OCI-LY7 (cell line): Measurements from ENCODE around the gene RPS3. TPM values are rescaled to one million over a fixed set of nuclear protein-coding genes. Genes with fewer than 3 reads are reported as not detected.

Experiments
- BruUV-seq: library from RNA; stranded (reverse); fragments of 400-500 nt; replicated peaks from 2 replicates; lab custom pipeline; 2021; lab: Mats Ljungman, UMichigan
- CTCF ChIA-PET: fragments of 300-600 bp; sonication (Branson Sonifier 250); formaldehyde crosslinking; loops from one replicate; lab custom pipeline; 2022; ENCODE audit warnings: antibody characterized with exemption; ENCODE audit not compliant: unreplicated experiment; lab: Charles Lee
- POLR2A ChIA-PET: fragments of 300-600 bp; sonication (Branson Sonifier 250); formaldehyde crosslinking; loops from one replicate; lab custom pipeline; 2022; ENCODE audit warnings: antibody characterized with exemption; lab: Charles Lee
- DNase-seq: peaks from one replicate; pipeline ENCODE4 v3.0.0-alpha.2; 2015; ENCODE audit warnings: low spot score
- H2AFZ ChIP-seq: fragments of 200-600 bp; sonication (generic), shearing (Covaris generic); 2 replicates; pipeline ENCODE4 v1.6.1; 2014; ENCODE audit warnings: mild to moderate bottlenecking, antibody characterized with exemption, low read length, moderate library complexity
- H3K27ac ChIP-seq: fragments of 200-600 bp; sonication (generic); 2 replicates; pipeline ENCODE4 v1.5.1; 2014; ENCODE audit warnings: mixed run types, low read depth, mild to moderate bottlenecking, moderate library complexity, low read length, inconsistent platforms; ENCODE audit not compliant: poor library complexity, severe bottlenecking
- H3K36me3 ChIP-seq: fragments of 200-600 bp; sonication (generic); 2 replicates; pipeline ENCODE4 v1.6.1; 2014; ENCODE audit warnings: mild to moderate bottlenecking, antibody characterized with exemption, low read length, moderate library complexity, mixed read lengths; ENCODE audit not compliant: insufficient read depth
- H3K4me1 ChIP-seq: fragments of 200-600 bp; sonication (generic); 2 replicates; pipeline ENCODE4 v1.5.1; 2014; ENCODE audit warnings: mild to moderate bottlenecking, low read length; ENCODE audit not compliant: insufficient read depth, poor library complexity, severe bottlenecking
- H3K4me2 ChIP-seq: fragments of 200-600 bp; sonication (generic); 2 replicates; pipeline ENCODE4 v1.6.1; 2014; ENCODE audit warnings: mild to moderate bottlenecking, low read length
- H3K4me3 ChIP-seq: fragments of 200-600 bp; sonication (generic); 2 replicates; pipeline ENCODE4 v1.5.1; 2014; ENCODE audit warnings: mild to moderate bottlenecking, low read depth, low read length; ENCODE audit not compliant: poor library complexity, severe bottlenecking
- H3K79me2 ChIP-seq: fragments of 200-600 bp; sonication (generic); 2 replicates; pipeline ENCODE4 v1.6.1; 2016; ENCODE audit warnings: low read depth, mild to moderate bottlenecking, low read length, moderate library complexity, mixed read lengths; ENCODE audit not compliant: insufficient read depth
- H3K9me2 ChIP-seq: fragments of 200-600 bp; sonication (generic); 2 replicates; pipeline ENCODE4 v1.6.1; 2016; ENCODE audit warnings: mild to moderate bottlenecking, low read length, mixed read lengths; ENCODE audit not compliant: insufficient read depth
- H3K9me3 ChIP-seq: fragments of 200-600 bp; sonication (generic); 2 replicates; pipeline ENCODE4 v1.6.1; 2014; ENCODE audit warnings: mild to moderate bottlenecking, mixed run types, low read length, mixed read lengths
- H4K20me1 ChIP-seq: fragments of 200-600 bp; sonication (generic); 2 replicates; pipeline ENCODE4 v1.6.1; 2014; ENCODE audit warnings: mild to moderate bottlenecking, antibody characterized with exemption, low read length, moderate library complexity, mixed read lengths; ENCODE audit not compliant: insufficient read depth
- EZH2phosphoT487 ChIP-seq: fragments of 200-600 bp; sonication (generic); IDR thresholded peaks from 2 replicates; pipeline ENCODE4 v1.6.1; 2018; ENCODE audit warnings: low read depth, borderline replicate concordance, mild to moderate bottlenecking, mixed run types, antibody characterized with exemption, low read length, moderate library complexity, mixed read lengths
- intact Hi-C: fragments of 100-400 bp; cut with micrococcal nuclease; formaldehyde crosslinking; loops from one replicate; pipeline ENCODE4 v1.10.0; 2022; ENCODE audit not compliant: unreplicated experiment
- total RNA-seq, 2 experiments: library from RNA; depleted of rRNA in 1 of 2; stranded (reverse); fragments of >200 nt in 1 of 2; shearing (Covaris generic) in 1 of 2; gene quantifications; 2 replicates each; pipeline ENCODE4 v1.2.3, GENCODE V29; 2014 to 2022
- TF ChIP-seq, protein P1 (sequence below): fragments of 200-600 bp; sonication (generic); conservative IDR thresholded peaks from 2 replicates; pipeline ENCODE4 v1.5.1; 2014; ENCODE audit warnings: mild to moderate bottlenecking, antibody characterized with exemption, low read length, moderate library complexity, mixed read lengths

Gene RPS3
- total RNA-seq, 2 experiments from 2014 or later = 3,268 to 4,392 TPM

DNA sequence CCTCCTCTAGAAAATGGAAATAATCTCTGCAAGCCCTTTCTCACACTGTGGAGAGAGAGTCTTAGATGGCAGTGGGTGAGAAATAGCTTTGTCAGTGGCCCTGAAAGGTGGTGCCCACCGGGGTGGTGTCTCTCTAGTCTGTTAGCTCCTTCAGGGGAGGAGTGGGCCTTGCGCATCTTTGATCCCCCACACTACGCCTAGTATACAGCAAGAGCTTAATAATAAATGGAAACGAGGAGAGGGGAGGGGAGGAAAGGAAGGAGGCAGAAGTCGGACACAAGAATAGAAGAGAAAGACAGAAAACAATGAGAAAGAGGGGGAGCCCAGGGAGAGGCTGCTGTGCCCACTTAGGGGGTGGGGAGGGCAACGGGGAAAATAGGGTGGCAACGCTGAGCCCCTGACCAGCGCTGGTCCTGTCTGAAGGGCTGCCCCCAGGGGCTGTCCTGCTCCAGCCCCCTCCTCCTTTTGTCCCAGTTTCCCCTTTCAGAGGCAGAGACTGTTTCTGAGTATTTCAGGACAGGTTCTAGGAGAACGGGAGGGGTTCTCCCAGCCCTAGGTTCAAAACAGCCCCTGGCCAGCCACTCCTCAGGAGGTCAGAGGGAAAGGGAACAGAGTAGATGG lies 49.1 kb upstream of the RPS3 start:
- H3K79me2 ChIP-seq = no peaks in the 10 kb centered on the region
- ChIA-PET POLR2A (no interaction called here), CTCF (interaction anchor here (0.6 kb wide), 1 partner anchor 17 kb away, joined by 4 read pairs; no protein-coding TSS in a partner anchor)
- no peak for DNase-seq
- TF ChIP-seq, protein P1, sequence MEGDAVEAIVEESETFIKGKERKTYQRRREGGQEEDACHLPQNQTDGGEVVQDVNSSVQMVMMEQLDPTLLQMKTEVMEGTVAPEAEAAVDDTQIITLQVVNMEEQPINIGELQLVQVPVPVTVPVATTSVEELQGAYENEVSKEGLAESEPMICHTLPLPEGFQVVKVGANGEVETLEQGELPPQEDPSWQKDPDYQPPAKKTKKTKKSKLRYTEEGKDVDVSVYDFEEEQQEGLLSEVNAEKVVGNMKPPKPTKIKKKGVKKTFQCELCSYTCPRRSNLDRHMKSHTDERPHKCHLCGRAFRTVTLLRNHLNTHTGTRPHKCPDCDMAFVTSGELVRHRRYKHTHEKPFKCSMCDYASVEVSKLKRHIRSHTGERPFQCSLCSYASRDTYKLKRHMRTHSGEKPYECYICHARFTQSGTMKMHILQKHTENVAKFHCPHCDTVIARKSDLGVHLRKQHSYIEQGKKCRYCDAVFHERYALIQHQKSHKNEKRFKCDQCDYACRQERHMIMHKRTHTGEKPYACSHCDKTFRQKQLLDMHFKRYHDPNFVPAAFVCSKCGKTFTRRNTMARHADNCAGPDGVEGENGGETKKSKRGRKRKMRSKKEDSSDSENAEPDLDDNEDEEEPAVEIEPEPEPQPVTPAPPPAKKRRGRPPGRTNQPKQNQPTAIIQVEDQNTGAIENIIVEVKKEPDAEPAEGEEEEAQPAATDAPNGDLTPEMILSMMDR = no peak
- no peak for TF ChIP-seq EZH2phosphoT487
- H4K20me1 ChIP-seq = no peaks in the 10 kb centered on the region
- no peaks in the 10 kb centered on the region for H3K9me3 ChIP-seq
- no peak overlapping the region for H3K4me2 ChIP-seq
- no peaks in the 10 kb centered on the region for H3K36me3 ChIP-seq
- no peaks in the 10 kb centered on the region for H3K4me1 ChIP-seq
- 0 out of 2 replicates have a peak overlapping the region, but pooled peaks have one; percentile 0 for H2AFZ ChIP-seq
- intact Hi-C loops = no loop called here
- H3K4me3 ChIP-seq = no peak overlapping the region
- BruUV-seq = no TSS peak
- no peak overlapping the region for H3K27ac ChIP-seq
- H3K9me2 ChIP-seq = no peaks in the 10 kb centered on the region

DNA sequence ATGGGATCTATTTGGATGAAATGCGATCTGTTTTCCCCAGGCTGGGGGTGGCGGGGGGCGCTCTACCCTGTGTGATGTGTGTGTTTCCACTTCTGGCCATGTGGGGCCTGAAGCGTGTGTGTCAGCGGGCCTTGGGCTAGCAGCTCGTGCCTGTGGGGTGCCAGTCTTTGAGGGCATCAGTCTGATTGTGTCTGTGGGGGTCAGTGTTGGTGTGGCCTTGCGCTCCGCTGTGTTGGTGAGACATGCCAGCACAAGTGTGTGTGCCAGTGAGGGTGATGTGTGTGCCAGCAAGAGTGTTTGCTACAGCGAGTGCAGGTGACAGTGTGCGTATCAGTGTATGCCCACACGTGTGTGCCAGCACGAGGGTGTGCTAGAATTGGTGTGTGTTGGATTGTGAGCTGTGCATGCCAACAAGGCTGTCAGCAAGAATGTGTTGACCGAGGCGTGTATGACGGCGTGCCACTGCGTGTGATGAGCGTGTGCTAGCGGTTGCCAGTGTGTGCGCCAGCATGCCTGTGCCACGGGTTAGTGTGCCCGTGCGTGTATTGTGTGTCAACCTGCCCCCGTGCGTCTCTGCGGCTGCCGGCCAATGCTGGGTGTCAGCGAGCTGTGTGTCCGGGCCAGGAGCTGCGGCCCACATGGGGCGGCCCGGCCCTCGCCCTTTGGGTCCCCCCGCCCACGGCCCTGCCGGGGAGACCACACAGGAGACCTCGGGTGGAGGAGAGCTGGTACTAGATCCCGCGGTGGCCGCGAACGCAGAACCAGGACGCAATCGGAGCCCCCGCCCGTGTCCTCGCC lies 48.4 kb upstream of the RPS3 start:
- Histone ChIP-seq H3K9me2 (no peaks in the 10 kb centered on the region), H3K4me1 (no peaks in the 10 kb centered on the region), H3K4me2 (no peak overlapping the region), H3K36me3 (no peaks in the 10 kb centered on the region), H3K79me2 (no peaks in the 10 kb centered on the region), H3K27ac (no peak overlapping the region), H4K20me1 (no peaks in the 10 kb centered on the region), H3K9me3 (no peaks in the 10 kb centered on the region), H2AFZ (no peak overlapping the region), H3K4me3 (no peak overlapping the region)
- ChIA-PET POLR2A (no interaction called here), CTCF (no interaction called here)
- TF ChIP-seq, protein P1 = peak; percentile 41
- no peak for TF ChIP-seq EZH2phosphoT487
- no peak for DNase-seq
- intact Hi-C loops = no loop called here
- BruUV-seq = no TSS peak

DNA sequence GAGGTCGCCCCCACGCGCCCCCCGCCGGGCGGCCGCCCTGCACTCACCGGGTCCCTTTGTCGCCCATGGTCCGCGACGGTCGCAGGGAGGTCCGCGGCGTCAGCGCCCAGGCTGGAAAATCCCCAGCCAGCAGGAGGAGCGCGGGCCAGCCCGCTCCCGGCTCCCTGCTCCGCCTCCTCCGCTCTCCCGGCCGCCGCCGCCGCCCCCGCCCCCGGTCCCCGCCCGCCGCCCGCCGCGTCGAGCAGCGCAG lies 47.9 kb upstream of the RPS3 start, which contains the start of gene ARRB1:
Gene ARRB1 (minus strand): TSS at position 121 of the 250 bp plus-strand sequence. CDS start 54 bp downstream, at position 67.
- intact Hi-C loops = no loop called here
- no peak for DNase-seq
- no peaks in the 10 kb centered on the region for H3K4me1 ChIP-seq
- POLR2A ChIA-PET = no interaction called here
- no peaks in the 10 kb centered on the region for H3K79me2 ChIP-seq
- H3K4me2 ChIP-seq = no peak within 1 kb of the TSS
- TF ChIP-seq, protein P1 = no peak
- TF ChIP-seq EZH2phosphoT487 = no peak
- BruUV-seq = no TSS peak
- H4K20me1 ChIP-seq = no peaks in the 10 kb centered on the region
- H3K27ac ChIP-seq = no peak within 1 kb of the TSS
- H3K36me3 ChIP-seq = no peaks in the 10 kb centered on the region
- CTCF ChIA-PET = no interaction called here
- H3K4me3 ChIP-seq = no peak within 1 kb of the TSS
- H3K9me3 ChIP-seq = no peaks in the 10 kb centered on the region
- no peaks in the 10 kb centered on the region for H3K9me2 ChIP-seq
- H2AFZ ChIP-seq = no peak within 1 kb of the TSS
